ENCODE data around the gene LNP1.

The LNP1 gene

DNA sequence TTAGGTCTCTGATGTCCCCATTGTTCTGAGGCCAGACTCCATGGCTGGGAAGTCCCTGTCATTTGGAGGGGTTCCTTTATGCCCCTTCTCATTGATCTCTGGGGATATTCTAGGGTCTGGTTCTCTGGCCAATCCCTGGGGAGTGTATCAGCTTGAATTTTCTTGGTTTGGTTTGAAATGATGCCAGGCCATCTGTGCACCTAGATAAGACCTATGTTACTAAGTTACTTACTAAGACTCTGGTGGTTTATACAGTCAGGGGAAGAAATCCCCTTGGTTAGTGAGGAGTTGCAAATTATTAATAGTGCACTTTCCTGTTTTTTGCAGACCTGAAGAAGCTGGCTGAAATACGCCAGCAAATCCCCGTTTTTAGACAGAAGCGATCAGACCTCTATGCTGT is 46.5 kb upstream of the LNP1 start:
- H2AFZ ChIP-seq (ENCODE audit: low read depth, low read length): no peak overlapping the region
- TF ChIP-seq, protein P1, sequence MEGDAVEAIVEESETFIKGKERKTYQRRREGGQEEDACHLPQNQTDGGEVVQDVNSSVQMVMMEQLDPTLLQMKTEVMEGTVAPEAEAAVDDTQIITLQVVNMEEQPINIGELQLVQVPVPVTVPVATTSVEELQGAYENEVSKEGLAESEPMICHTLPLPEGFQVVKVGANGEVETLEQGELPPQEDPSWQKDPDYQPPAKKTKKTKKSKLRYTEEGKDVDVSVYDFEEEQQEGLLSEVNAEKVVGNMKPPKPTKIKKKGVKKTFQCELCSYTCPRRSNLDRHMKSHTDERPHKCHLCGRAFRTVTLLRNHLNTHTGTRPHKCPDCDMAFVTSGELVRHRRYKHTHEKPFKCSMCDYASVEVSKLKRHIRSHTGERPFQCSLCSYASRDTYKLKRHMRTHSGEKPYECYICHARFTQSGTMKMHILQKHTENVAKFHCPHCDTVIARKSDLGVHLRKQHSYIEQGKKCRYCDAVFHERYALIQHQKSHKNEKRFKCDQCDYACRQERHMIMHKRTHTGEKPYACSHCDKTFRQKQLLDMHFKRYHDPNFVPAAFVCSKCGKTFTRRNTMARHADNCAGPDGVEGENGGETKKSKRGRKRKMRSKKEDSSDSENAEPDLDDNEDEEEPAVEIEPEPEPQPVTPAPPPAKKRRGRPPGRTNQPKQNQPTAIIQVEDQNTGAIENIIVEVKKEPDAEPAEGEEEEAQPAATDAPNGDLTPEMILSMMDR (IDR thresholded peaks at IDR 0.05; ENCODE audit: borderline replicate concordance, extremely low read depth, low read length, poor library complexity, severe bottlenecking): no peak
- TF ChIP-seq EZH2 (IDR thresholded peaks at IDR 0.05; ENCODE audit: borderline replicate concordance, low read depth, low read length, severe bottlenecking): no peak
- no peaks in the 10 kb centered on the region for H4K20me1 ChIP-seq (ENCODE audit: insufficient read depth, low read length)
- H3K36me3 ChIP-seq (ENCODE audit: insufficient read depth, low read length): peaks cover 57% of the 10 kb centered on the region
- H3K4me2 ChIP-seq (ENCODE audit: insufficient read depth, low read length): no peak overlapping the region
- H3K4me1 ChIP-seq (ENCODE audit: insufficient read depth, low read length): no peaks in the 10 kb centered on the region
- no peak overlapping the region for H3K4me3 ChIP-seq (ENCODE audit: low read depth in 1 of 2, low read length in 2 of 2)
- H3K79me2 ChIP-seq (ENCODE audit: insufficient read depth, low read length): no peaks in the 10 kb centered on the region
- H3K27me3 ChIP-seq (ENCODE audit: insufficient read depth, low read length, poor library complexity): no peaks in the 10 kb centered on the region
- ATAC-seq (ENCODE audit: insufficient read depth, low read depth) (no peak), DNase-seq (no peak)
- H3K27ac ChIP-seq (ENCODE audit: low read length): no peak overlapping the region
- no peaks in the 10 kb centered on the region for H3K9me3 ChIP-seq (ENCODE audit: insufficient read depth, low read length, severe bottlenecking)
- H3K9ac ChIP-seq (ENCODE audit: low read depth, low read length): no peak overlapping the region

DNA sequence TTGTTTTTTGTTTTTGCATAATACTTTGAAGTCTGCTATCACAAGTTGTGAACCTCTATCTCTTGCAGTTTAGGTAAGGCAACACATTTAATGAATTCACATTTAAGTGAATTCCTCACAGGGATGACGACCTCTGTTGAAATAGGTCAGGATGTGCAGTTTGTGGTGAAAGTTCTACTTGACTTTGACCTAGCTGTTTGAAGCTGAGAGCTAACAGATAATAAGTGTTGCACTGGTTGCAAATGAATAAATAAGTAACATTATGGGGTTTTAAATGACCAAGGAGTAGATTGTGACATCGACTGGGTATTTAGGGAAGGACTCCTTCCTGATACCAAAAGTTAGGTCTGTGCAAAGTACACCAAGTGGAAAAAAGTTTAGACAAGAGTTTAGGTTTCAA is 42.9 kb upstream of the LNP1 start:
- H3K36me3 ChIP-seq (ENCODE audit: insufficient read depth, low read length): peaks cover 59% of the 10 kb centered on the region
- no peaks in the 10 kb centered on the region for H3K4me1 ChIP-seq (ENCODE audit: insufficient read depth, low read length)
- no peak for ATAC-seq (ENCODE audit: insufficient read depth, low read depth)

DNA sequence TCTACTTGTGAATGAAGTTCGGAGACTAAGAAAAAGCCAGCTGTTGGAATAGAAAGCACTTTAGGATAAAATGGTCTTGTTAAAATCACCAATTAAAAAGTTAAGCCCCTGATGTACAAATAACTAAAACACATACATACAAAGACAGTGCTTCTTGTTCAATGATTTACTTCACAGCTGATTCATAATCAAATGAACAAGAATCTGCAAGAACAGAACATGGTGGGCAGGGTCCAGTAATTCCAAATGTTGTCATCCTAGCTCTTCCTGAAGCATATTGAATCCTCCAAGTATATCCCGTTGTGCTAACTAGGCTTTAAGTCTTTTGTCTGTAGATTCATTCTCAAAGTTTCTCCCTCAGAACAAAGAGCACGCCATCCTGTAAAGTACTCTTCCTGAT is 42.3 kb upstream of the LNP1 start:
- no peaks in the 10 kb centered on the region for H3K79me2 ChIP-seq (ENCODE audit: insufficient read depth, low read length)
- no peak overlapping the region for H2AFZ ChIP-seq (ENCODE audit: low read depth, low read length)
- TF ChIP-seq, protein P1 (IDR thresholded peaks at IDR 0.05; ENCODE audit: borderline replicate concordance, extremely low read depth, low read length, poor library complexity, severe bottlenecking): no peak
- TF ChIP-seq EZH2 (IDR thresholded peaks at IDR 0.05; ENCODE audit: borderline replicate concordance, low read depth, low read length, severe bottlenecking): no peak
- peaks cover 3% of the 10 kb centered on the region for H3K9me3 ChIP-seq (ENCODE audit: insufficient read depth, low read length, severe bottlenecking)
- H3K27ac ChIP-seq (ENCODE audit: low read length): no peak overlapping the region
- peaks cover 59% of the 10 kb centered on the region for H3K36me3 ChIP-seq (ENCODE audit: insufficient read depth, low read length)
- no peaks in the 10 kb centered on the region for H3K4me1 ChIP-seq (ENCODE audit: insufficient read depth, low read length)
- H3K4me2 ChIP-seq (ENCODE audit: insufficient read depth, low read length): no peak overlapping the region
- DNase-seq (no peak), ATAC-seq (ENCODE audit: insufficient read depth, low read depth) (no peak)
- no peak overlapping the region for H3K4me3 ChIP-seq (ENCODE audit: low read depth in 1 of 2, low read length in 2 of 2)
- no peaks in the 10 kb centered on the region for H3K27me3 ChIP-seq (ENCODE audit: insufficient read depth, low read length, poor library complexity)
- no peak overlapping the region for H3K9ac ChIP-seq (ENCODE audit: low read depth, low read length)
- H4K20me1 ChIP-seq (ENCODE audit: insufficient read depth, low read length): no peaks in the 10 kb centered on the region

More for the DNA sequence above, 42.9 kb upstream of the LNP1 start:
- no peaks in the 10 kb centered on the region for H3K79me2 ChIP-seq (ENCODE audit: insufficient read depth, low read length)
- no peak overlapping the region for H2AFZ ChIP-seq (ENCODE audit: low read depth, low read length)
- H3K27ac ChIP-seq (ENCODE audit: low read length): no peak overlapping the region
- H3K9ac ChIP-seq (ENCODE audit: low read depth, low read length): no peak overlapping the region
- H3K4me3 ChIP-seq (ENCODE audit: low read depth in 1 of 2, low read length in 2 of 2): no peak overlapping the region
- peaks cover 3% of the 10 kb centered on the region for H3K9me3 ChIP-seq (ENCODE audit: insufficient read depth, low read length, severe bottlenecking)
- H3K27me3 ChIP-seq (ENCODE audit: insufficient read depth, low read length, poor library complexity): no peaks in the 10 kb centered on the region
- H3K4me2 ChIP-seq (ENCODE audit: insufficient read depth, low read length): no peak overlapping the region
- H4K20me1 ChIP-seq (ENCODE audit: insufficient read depth, low read length): no peaks in the 10 kb centered on the region
- DNase-seq: no peak
- no peak for TF ChIP-seq EZH2 (IDR thresholded peaks at IDR 0.05; ENCODE audit: borderline replicate concordance, low read depth, low read length, severe bottlenecking)
- TF ChIP-seq, protein P1 (IDR thresholded peaks at IDR 0.05; ENCODE audit: borderline replicate concordance, extremely low read depth, low read length, poor library complexity, severe bottlenecking): no peak
